Skin epidermis (tissue), 12 donors: Measurements from ENCODE around the gene CCDC12.

ENCODE experiments used
- H3K27ac ChIP-seq, 21 experiments: fragments of 200-600 bp; sonication (generic) in 11 of 21; one replicate each; pipeline ENCODE4 v1.5.0; 2020; ENCODE audit warnings: mild to moderate bottlenecking in 3 of 21, inconsistent platforms in 2 of 21, moderate library complexity in 2 of 21
- H3K4me3 ChIP-seq, 7 experiments: fragments of 200-600 bp; sonication (generic) in 2 of 7; one replicate each; pipeline ENCODE4 v1.5.0; 2020; ENCODE audit warnings: inconsistent platforms in 2 of 7, mild to moderate bottlenecking in 2 of 7, moderate library complexity in 1 of 7

CCDC12 gene

GRCh38 chr3:46890132-46890531 is 86.4 kb downstream of the CCDC12 start:
- H3K27ac ChIP-seq: no peak overlapping the region
- H3K4me3 ChIP-seq: no peak overlapping the region

- Histone ChIP-seq H3K27ac (no peak overlapping the region), H3K4me3 (no peak overlapping the region)
These were observed 87.0 kb downstream of the CCDC12 start for GRCh38 chr3:46889381-46890110.

- Histone ChIP-seq H3K4me3 (no peak overlapping the region), H3K27ac (no peak overlapping the region)
These were observed 87.8 kb downstream of the CCDC12 start for GRCh38 chr3:46888705-46889104.

- Histone ChIP-seq H3K4me3 (no peak overlapping the region), H3K27ac (no peak overlapping the region)
These were observed 88.5 kb downstream of the CCDC12 start for GRCh38 chr3:46887980-46888494.

GRCh38 chr3:46885612-46886011 is 90.9 kb downstream of the CCDC12 start:
- no peak overlapping the region for H3K27ac ChIP-seq
- H3K4me3 ChIP-seq: no peak overlapping the region

- H3K27ac ChIP-seq: no peak overlapping the region
- no peak overlapping the region for H3K4me3 ChIP-seq
These were observed 91.6 kb downstream of the CCDC12 start for GRCh38 chr3:46884929-46885328.

- Histone ChIP-seq H3K27ac (no peak overlapping the region), H3K4me3 (peak overlapping the region in 1 of 7 experiments; percentile 48)
These were observed 92.1 kb downstream of the CCDC12 start for GRCh38 chr3:46884427-46884826.

- Histone ChIP-seq H3K4me3 (peak overlapping the region in 6 of 7 experiments; percentile 35 to 48 (median 42)), H3K27ac (peak overlapping the region in 6 of 21 experiments; percentile 41 to 85 (median 78))
These were observed 92.7 kb downstream of the CCDC12 start for GRCh38 chr3:46883830-46884185.

- peak overlapping the region in 18 of 21 experiments; percentile 40 to 87 (median 74) for H3K27ac ChIP-seq
- H3K4me3 ChIP-seq: peak overlapping the region; percentile 35 to 48 (median 43)
These were observed 93.3 kb downstream of the CCDC12 start for GRCh38 chr3:46883054-46883829.

GRCh38 chr3:46882377-46883053 is 94.0 kb downstream of the CCDC12 start:
- peak overlapping the region; percentile 35 to 48 (median 43) for H3K4me3 ChIP-seq
- peak overlapping the region in 20 of 21 experiments; percentile 18 to 87 (median 70) for H3K27ac ChIP-seq

- peak overlapping the region; percentile 35 to 48 (median 43) for H3K4me3 ChIP-seq
- peak overlapping the region in 20 of 21 experiments; percentile 35 to 87 (median 70) for H3K27ac ChIP-seq
These were observed 94.8 kb downstream of the CCDC12 start for GRCh38 chr3:46881596-46882376.

- Histone ChIP-seq H3K27ac (peak overlapping the region in 18 of 21 experiments; percentile 35 to 87 (median 70)), H3K4me3 (peak overlapping the region; percentile 35 to 48 (median 43))
These were observed 95.5 kb downstream of the CCDC12 start for GRCh38 chr3:46880884-46881595.

GRCh38 chr3:46878781-46879436 is 97.6 kb downstream of the CCDC12 start:
- Histone ChIP-seq H3K4me3 (no peak overlapping the region), H3K27ac (peak overlapping the region in 1 of 21 experiments; percentile 22)

GRCh38 chr3:46877406-46878125 is 99.0 kb downstream of the CCDC12 start, which contains the start of gene PTH1R:
Gene PTH1R, plus strand, starts transcription at chr3:46877721. Its CDS starts 5,839 bp downstream, at chr3:46883560.
- Histone ChIP-seq H3K27ac (peak within 1 kb of the TSS in 1 of 21 experiments; percentile 22), H3K4me3 (no peak within 1 kb of the TSS)

- no peak overlapping the region for H3K27ac ChIP-seq
- no peak overlapping the region for H3K4me3 ChIP-seq
These were observed 99.9 kb downstream of the CCDC12 start for GRCh38 chr3:46876313-46877300.

- Histone ChIP-seq H3K27ac (no peak overlapping the region), H3K4me3 (no peak overlapping the region)
These were observed 101.0 kb downstream of the CCDC12 start for GRCh38 chr3:46875560-46875959.
